K562 (cell line): ENCODE measurements around the gene NLK.

Source experiments
- ZC3H8 ChIP-seq: fragments of 450-650 bp; IDR thresholded peaks from 2 replicates; pipeline ENCODE4 v1.6.1; 2017
- TF ChIP-seq, protein P1 (sequence below): fragments of 200-600 bp; sonication (generic); IDR thresholded peaks from one replicate; pipeline ENCODE4 v1.6.1; 2012; ENCODE audit warnings: mild to moderate bottlenecking, low read depth, low read length, inconsistent platforms

- TF ChIP-seq ZC3H8 = no peak
- TF ChIP-seq, protein P1, sequence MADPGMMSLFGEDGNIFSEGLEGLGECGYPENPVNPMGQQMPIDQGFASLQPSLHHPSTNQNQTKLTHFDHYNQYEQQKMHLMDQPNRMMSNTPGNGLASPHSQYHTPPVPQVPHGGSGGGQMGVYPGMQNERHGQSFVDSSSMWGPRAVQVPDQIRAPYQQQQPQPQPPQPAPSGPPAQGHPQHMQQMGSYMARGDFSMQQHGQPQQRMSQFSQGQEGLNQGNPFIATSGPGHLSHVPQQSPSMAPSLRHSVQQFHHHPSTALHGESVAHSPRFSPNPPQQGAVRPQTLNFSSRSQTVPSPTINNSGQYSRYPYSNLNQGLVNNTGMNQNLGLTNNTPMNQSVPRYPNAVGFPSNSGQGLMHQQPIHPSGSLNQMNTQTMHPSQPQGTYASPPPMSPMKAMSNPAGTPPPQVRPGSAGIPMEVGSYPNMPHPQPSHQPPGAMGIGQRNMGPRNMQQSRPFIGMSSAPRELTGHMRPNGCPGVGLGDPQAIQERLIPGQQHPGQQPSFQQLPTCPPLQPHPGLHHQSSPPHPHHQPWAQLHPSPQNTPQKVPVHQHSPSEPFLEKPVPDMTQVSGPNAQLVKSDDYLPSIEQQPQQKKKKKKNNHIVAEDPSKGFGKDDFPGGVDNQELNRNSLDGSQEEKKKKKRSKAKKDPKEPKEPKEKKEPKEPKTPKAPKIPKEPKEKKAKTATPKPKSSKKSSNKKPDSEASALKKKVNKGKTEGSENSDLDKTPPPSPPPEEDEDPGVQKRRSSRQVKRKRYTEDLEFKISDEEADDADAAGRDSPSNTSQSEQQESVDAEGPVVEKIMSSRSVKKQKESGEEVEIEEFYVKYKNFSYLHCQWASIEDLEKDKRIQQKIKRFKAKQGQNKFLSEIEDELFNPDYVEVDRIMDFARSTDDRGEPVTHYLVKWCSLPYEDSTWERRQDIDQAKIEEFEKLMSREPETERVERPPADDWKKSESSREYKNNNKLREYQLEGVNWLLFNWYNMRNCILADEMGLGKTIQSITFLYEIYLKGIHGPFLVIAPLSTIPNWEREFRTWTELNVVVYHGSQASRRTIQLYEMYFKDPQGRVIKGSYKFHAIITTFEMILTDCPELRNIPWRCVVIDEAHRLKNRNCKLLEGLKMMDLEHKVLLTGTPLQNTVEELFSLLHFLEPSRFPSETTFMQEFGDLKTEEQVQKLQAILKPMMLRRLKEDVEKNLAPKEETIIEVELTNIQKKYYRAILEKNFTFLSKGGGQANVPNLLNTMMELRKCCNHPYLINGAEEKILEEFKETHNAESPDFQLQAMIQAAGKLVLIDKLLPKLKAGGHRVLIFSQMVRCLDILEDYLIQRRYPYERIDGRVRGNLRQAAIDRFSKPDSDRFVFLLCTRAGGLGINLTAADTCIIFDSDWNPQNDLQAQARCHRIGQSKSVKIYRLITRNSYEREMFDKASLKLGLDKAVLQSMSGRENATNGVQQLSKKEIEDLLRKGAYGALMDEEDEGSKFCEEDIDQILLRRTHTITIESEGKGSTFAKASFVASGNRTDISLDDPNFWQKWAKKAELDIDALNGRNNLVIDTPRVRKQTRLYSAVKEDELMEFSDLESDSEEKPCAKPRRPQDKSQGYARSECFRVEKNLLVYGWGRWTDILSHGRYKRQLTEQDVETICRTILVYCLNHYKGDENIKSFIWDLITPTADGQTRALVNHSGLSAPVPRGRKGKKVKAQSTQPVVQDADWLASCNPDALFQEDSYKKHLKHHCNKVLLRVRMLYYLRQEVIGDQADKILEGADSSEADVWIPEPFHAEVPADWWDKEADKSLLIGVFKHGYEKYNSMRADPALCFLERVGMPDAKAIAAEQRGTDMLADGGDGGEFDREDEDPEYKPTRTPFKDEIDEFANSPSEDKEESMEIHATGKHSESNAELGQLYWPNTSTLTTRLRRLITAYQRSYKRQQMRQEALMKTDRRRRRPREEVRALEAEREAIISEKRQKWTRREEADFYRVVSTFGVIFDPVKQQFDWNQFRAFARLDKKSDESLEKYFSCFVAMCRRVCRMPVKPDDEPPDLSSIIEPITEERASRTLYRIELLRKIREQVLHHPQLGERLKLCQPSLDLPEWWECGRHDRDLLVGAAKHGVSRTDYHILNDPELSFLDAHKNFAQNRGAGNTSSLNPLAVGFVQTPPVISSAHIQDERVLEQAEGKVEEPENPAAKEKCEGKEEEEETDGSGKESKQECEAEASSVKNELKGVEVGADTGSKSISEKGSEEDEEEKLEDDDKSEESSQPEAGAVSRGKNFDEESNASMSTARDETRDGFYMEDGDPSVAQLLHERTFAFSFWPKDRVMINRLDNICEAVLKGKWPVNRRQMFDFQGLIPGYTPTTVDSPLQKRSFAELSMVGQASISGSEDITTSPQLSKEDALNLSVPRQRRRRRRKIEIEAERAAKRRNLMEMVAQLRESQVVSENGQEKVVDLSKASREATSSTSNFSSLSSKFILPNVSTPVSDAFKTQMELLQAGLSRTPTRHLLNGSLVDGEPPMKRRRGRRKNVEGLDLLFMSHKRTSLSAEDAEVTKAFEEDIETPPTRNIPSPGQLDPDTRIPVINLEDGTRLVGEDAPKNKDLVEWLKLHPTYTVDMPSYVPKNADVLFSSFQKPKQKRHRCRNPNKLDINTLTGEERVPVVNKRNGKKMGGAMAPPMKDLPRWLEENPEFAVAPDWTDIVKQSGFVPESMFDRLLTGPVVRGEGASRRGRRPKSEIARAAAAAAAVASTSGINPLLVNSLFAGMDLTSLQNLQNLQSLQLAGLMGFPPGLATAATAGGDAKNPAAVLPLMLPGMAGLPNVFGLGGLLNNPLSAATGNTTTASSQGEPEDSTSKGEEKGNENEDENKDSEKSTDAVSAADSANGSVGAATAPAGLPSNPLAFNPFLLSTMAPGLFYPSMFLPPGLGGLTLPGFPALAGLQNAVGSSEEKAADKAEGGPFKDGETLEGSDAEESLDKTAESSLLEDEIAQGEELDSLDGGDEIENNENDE = no peak
These were observed 174.1 kb downstream of the NLK start for GRCh38 chr17:28216528-28216927.
